Fibroblast of upper back skin (primary cell): ENCODE measurements around the gene PURB.
A peak's percentile ranks its signal among the peaks of the same experiment; 100 is the strongest.
"Not testable (repeated sequence)": the region's sequence is repeated elsewhere in the genome, so short reads cannot be mapped to it uniquely, and the experiment has no call there.

Experiments used
- DNase-seq: peaks from one replicate; pipeline ENCODE4 v3.0.0-alpha.2; 2013

The PURB gene

GRCh38 chr7:44891372-44891771, 6.0 kb upstream of the PURB start:
- no peak for DNase-seq

GRCh38 chr7:44889086-44889781, 3.9 kb upstream of the PURB start:
- no peak for DNase-seq

- DNase-seq, result no peak
Measured at GRCh38 chr7:44887293-44887692, 2.0 kb upstream of the PURB start.

- DNase-seq, result peak; percentile 69
Measured at GRCh38 chr7:44884621-44885393, 523 bp downstream of the PURB start.

- DNase-seq, result no peak
Measured at GRCh38 chr7:44883961-44884620, 1.2 kb downstream of the PURB start.

GRCh38 chr7:44882899-44883298, 2.4 kb downstream of the PURB start:
- peak; percentile 39 for DNase-seq

GRCh38 chr7:44881610-44882009, 3.7 kb downstream of the PURB start:
- peak; percentile 94 for DNase-seq

- no peak for DNase-seq
Measured at GRCh38 chr7:44881066-44881600, 4.2 kb downstream of the PURB start.

GRCh38 chr7:44880317-44881018, 4.9 kb downstream of the PURB start:
- DNase-seq, result no peak

GRCh38 chr7:44876393-44876792, 8.9 kb downstream of the PURB start:
- no peak for DNase-seq

GRCh38 chr7:44875241-44875640, 10.1 kb downstream of the PURB start:
- no peak for DNase-seq

- no peak for DNase-seq
Measured at GRCh38 chr7:44872787-44873186, 12.5 kb downstream of the PURB start.

GRCh38 chr7:44871918-44872317, 13.4 kb downstream of the PURB start:
- not testable (repeated sequence) for DNase-seq

- not testable (repeated sequence) for DNase-seq
Measured at GRCh38 chr7:44870780-44871179, 14.6 kb downstream of the PURB start.

GRCh38 chr7:44870336-44870735, 15.0 kb downstream of the PURB start:
- not testable (repeated sequence) for DNase-seq

- DNase-seq, result peak; percentile 80
Measured at GRCh38 chr7:44867073-44867995, 18.0 kb downstream of the PURB start.

- not testable (repeated sequence) for DNase-seq
Measured at GRCh38 chr7:44861949-44862348, 23.4 kb downstream of the PURB start.

- no peak for DNase-seq
Measured at GRCh38 chr7:44858161-44858560, 27.2 kb downstream of the PURB start.

- DNase-seq, result no peak
Measured at GRCh38 chr7:44854644-44855364, 30.5 kb downstream of the PURB start.

- DNase-seq, result no peak
Measured at GRCh38 chr7:44853391-44853790, 31.9 kb downstream of the PURB start.

- no peak for DNase-seq
Measured at GRCh38 chr7:44852590-44852989, 32.7 kb downstream of the PURB start.
